ENCODE data around the gene CALB2.

- TF ChIP-seq CTCF (IDR thresholded peaks at IDR 0.05) (no peak), ZFX (IDR thresholded peaks at IDR 0.05; ENCODE audit: borderline replicate concordance) (no peak)
These were observed 24.7 kb downstream of the CALB2 start for GRCh38 chr16:71383054-71383773.

Data from 22Rv1 (cell line).